Adrenal gland (tissue), 5 donors: ENCODE results near the gene LPCAT3.

Experiments used
- CTCF ChIP-seq, 6 experiments: fragments of 450-650 bp in 4 of 6; fragments of 200-600 bp in 2 of 6; sonication (generic) in 1 of 6; IDR thresholded peaks; 1 replicate in 5 of 6; 2 replicates in 1 of 6; pipeline versions ENCODE4 v1.5.1 to v1.8.0; 2016 to 2021; ENCODE audit warnings: antibody characterized with exemption in 6 of 6, mild to moderate bottlenecking in 2 of 6, moderate library complexity in 1 of 6
- POLR2A ChIP-seq, 2 donors: fragments of 450-650 bp; IDR thresholded peaks; one replicate each; pipeline ENCODE4 v1.6.1; 2017; ENCODE audit warnings: antibody characterized with exemption in 2 of 2, mild to moderate bottlenecking in 2 of 2, moderate library complexity in 1 of 2
- donor health status: DM: no; HTN: no; CAD: no.

- TF ChIP-seq POLR2A (IDR thresholded peaks at IDR 0.05) (no peak), CTCF (IDR thresholded peaks at IDR 0.05) (no peak)
Measured at GRCh38 chr12:6928703-6929407, 89.4 kb downstream of the LPCAT3 start.
